Hematopoietic multipotent progenitor cell (in vitro differentiated cells): ENCODE data around the gene RNF10. TPM values are rescaled to one million over a fixed set of nuclear protein-coding genes. Genes with fewer than 3 reads are reported as not detected.

Source experiments
- DNase-seq, 3 donors: peaks; one replicate each; pipeline ENCODE4 v3.0.0-alpha.2; 2011 to 2015; ENCODE audit warnings: low read depth in 2 of 3, low spot score in 2 of 3
- total RNA-seq: library from RNA; depleted of rRNA; stranded (reverse); fragments of >200 nt; gene quantifications from one replicate; pipeline ENCODE4 v1.2.3, GENCODE V29; 2012

RNF10 gene
- total RNA-seq, 1 donor: 144 TPM

- DNase-seq: no peak
These were observed 40.0 kb downstream of the RNF10 start for GRCh38 chr12:120574106-120574505.

- no peak for DNase-seq
These were observed 45.0 kb downstream of the RNF10 start for GRCh38 chr12:120579179-120579578.

- DNase-seq: peak; percentile 75 to 98 (median 95)
These were observed 46.9 kb downstream of the RNF10 start, which contains the start of gene POP5 for GRCh38 chr12:120580787-120581723. POP5 (minus strand) TSS chr12:120581402; CDS start chr12:120581362, 40 bp downstream.

- DNase-seq: no peak
These were observed 47.8 kb downstream of the RNF10 start for GRCh38 chr12:120581998-120582397.

- DNase-seq: peak; percentile 69 to 86 (median 79)
These were observed 49.4 kb downstream of the RNF10 start for GRCh38 chr12:120583478-120584030.

GRCh38 chr12:120584343-120585149 is 50.4 kb downstream of the RNF10 start:
- DNase-seq: peak in 1 of 3 donors; percentile 41

GRCh38 chr12:120586206-120586605 is 52.0 kb downstream of the RNF10 start:
- no peak for DNase-seq

- DNase-seq: no peak
These were observed 52.7 kb downstream of the RNF10 start for GRCh38 chr12:120586860-120587259.

GRCh38 chr12:120588371-120588770 is 54.2 kb downstream of the RNF10 start:
- no peak for DNase-seq

- no peak for DNase-seq
These were observed 55.1 kb downstream of the RNF10 start for GRCh38 chr12:120588948-120589930.

GRCh38 chr12:120590741-120591407 is 56.7 kb downstream of the RNF10 start:
- no peak for DNase-seq

GRCh38 chr12:120592121-120593049 is 58.2 kb downstream of the RNF10 start:
- DNase-seq: no peak

GRCh38 chr12:120596901-120597300 is 62.7 kb downstream of the RNF10 start:
- no peak for DNase-seq

GRCh38 chr12:120597861-120598260 is 63.7 kb downstream of the RNF10 start:
- no peak for DNase-seq

GRCh38 chr12:120598674-120599463 is 64.7 kb downstream of the RNF10 start:
- DNase-seq: no peak

GRCh38 chr12:120599672-120600552 is 65.8 kb downstream of the RNF10 start:
- no peak for DNase-seq
